ENCODE measurements around the gene PPP3CA. TPM values are rescaled to one million over a fixed set of nuclear protein-coding genes. Genes with fewer than 3 reads are reported as not detected.

The PPP3CA gene
- total RNA-seq, 2 experiments from 2014 or later = 12.9 to 13.8 TPM

GRCh38 chr4:100982345-100982744 lies 365.0 kb downstream of the PPP3CA start:
- no peaks in the 10 kb centered on the region for H3K9me3 Mint-ChIP-seq
- Histone ChIP-seq H3K4me1 (ENCODE audit: insufficient read depth, low read length) (no peaks in the 10 kb centered on the region), H3K27ac (ENCODE audit: low read depth in 1 of 2, low read length in 2 of 2) (no peak overlapping the region), H3K4me3 (ENCODE audit: low read length) (no peak overlapping the region), H3K36me3 (ENCODE audit: insufficient read depth, low read length) (no peaks in the 10 kb centered on the region), H3K27me3 (ENCODE audit: control insufficient read depth in 1 of 2, insufficient read depth in 2 of 2, low read length in 2 of 2) (no peaks in the 10 kb centered on the region), H3K9me3 (ENCODE audit: control insufficient read depth in 1 of 2, insufficient read depth in 1 of 2, low read length in 2 of 2) (no peaks in the 10 kb centered on the region)
- no peaks in the 10 kb centered on the region for H3K27me3 Mint-ChIP-seq
- DNase-seq = peak in 2 of 14 experiments; percentile 1 to 11
- no peak for TF ChIP-seq CTCF (IDR thresholded peaks at IDR 0.05)
- H3K4me3 Mint-ChIP-seq = no peak overlapping the region
- H3K36me3 Mint-ChIP-seq (ENCODE audit: low read depth) = no peaks in the 10 kb centered on the region
- no peak for ATAC-seq (ENCODE audit: poor library complexity)
- ChIA-PET CTCF (no interaction called here), POLR2A (no interaction called here)
- no peak overlapping the region for H3K27ac Mint-ChIP-seq
- H3K4me1 Mint-ChIP-seq (ENCODE audit: low read depth) = no peaks in the 10 kb centered on the region
- intact Hi-C loops (cut with DNase I, micrococcal nuclease) = no loop called here

- H3K36me3 ChIP-seq (ENCODE audit: insufficient read depth, low read length) = no peaks in the 10 kb centered on the region
- Mint-ChIP-seq H3K4me1 (ENCODE audit: low read depth) (no peaks in the 10 kb centered on the region), H3K27ac (no peak overlapping the region), H3K36me3 (ENCODE audit: low read depth) (no peaks in the 10 kb centered on the region), H3K4me3 (no peak overlapping the region), H3K27me3 (no peaks in the 10 kb centered on the region), H3K9me3 (no peaks in the 10 kb centered on the region)
- ChIA-PET CTCF (no interaction called here), POLR2A (no interaction called here)
- no peak for TF ChIP-seq CTCF (IDR thresholded peaks at IDR 0.05)
- no peaks in the 10 kb centered on the region for H3K27me3 ChIP-seq (ENCODE audit: control insufficient read depth in 1 of 2, insufficient read depth in 2 of 2, low read length in 2 of 2)
- ATAC-seq (ENCODE audit: poor library complexity) (no peak), DNase-seq (peak in 2 of 14 experiments; percentile 27 to 51)
- H3K27ac ChIP-seq (ENCODE audit: low read depth in 1 of 2, low read length in 2 of 2) = no peak overlapping the region
- H3K9me3 ChIP-seq (ENCODE audit: control insufficient read depth in 1 of 2, insufficient read depth in 1 of 2, low read length in 2 of 2) = no peaks in the 10 kb centered on the region
- H3K4me3 ChIP-seq (ENCODE audit: low read length) = no peak overlapping the region
- H3K4me1 ChIP-seq (ENCODE audit: insufficient read depth, low read length) = no peaks in the 10 kb centered on the region
- intact Hi-C loops (cut with DNase I, micrococcal nuclease) = no loop called here
These were observed 365.7 kb downstream of the PPP3CA start for GRCh38 chr4:100981447-100982204.

GRCh38 chr4:100979736-100980135 lies 367.6 kb downstream of the PPP3CA start:
- ChIA-PET CTCF (no interaction called here), POLR2A (no interaction called here)
- ATAC-seq (ENCODE audit: poor library complexity) = no peak
- no peaks in the 10 kb centered on the region for H3K27me3 ChIP-seq (ENCODE audit: control insufficient read depth in 1 of 2, insufficient read depth in 2 of 2, low read length in 2 of 2)
- TF ChIP-seq CTCF (IDR thresholded peaks at IDR 0.05) = no peak
- no peak overlapping the region for H3K4me3 ChIP-seq (ENCODE audit: low read length)
- no peaks in the 10 kb centered on the region for H3K4me1 ChIP-seq (ENCODE audit: insufficient read depth, low read length)
- Mint-ChIP-seq H3K27ac (no peak overlapping the region), H3K27me3 (no peaks in the 10 kb centered on the region), H3K4me3 (no peak overlapping the region), H3K36me3 (ENCODE audit: low read depth) (no peaks in the 10 kb centered on the region), H3K9me3 (no peaks in the 10 kb centered on the region), H3K4me1 (ENCODE audit: low read depth) (no peaks in the 10 kb centered on the region)
- H3K36me3 ChIP-seq (ENCODE audit: insufficient read depth, low read length) = no peaks in the 10 kb centered on the region
- no peaks in the 10 kb centered on the region for H3K9me3 ChIP-seq (ENCODE audit: control insufficient read depth in 1 of 2, insufficient read depth in 1 of 2, low read length in 2 of 2)
- H3K27ac ChIP-seq (ENCODE audit: low read depth in 1 of 2, low read length in 2 of 2) = no peak overlapping the region
- intact Hi-C loops (cut with DNase I, micrococcal nuclease) = no loop called here
- no peak for DNase-seq

Data from CD4-positive, alpha-beta T cell (primary cell).